Colonic mucosa (tissue), 4 donors: ENCODE results near the gene MDFI. TPM values are rescaled to one million over a fixed set of nuclear protein-coding genes. Genes with fewer than 3 reads are reported as not detected.

Experiments used
- DNase-seq: peaks from one replicate; pipeline ENCODE4 v3.0.0-alpha.2; 2020
- H3K27ac ChIP-seq: fragments of 200-600 bp; one replicate; pipeline ENCODE4 v1.8.0; 2021
- H3K27me3 ChIP-seq: fragments of 200-600 bp; one replicate; pipeline ENCODE4 v1.8.0; 2021
- H3K36me3 ChIP-seq: fragments of 200-600 bp; one replicate; pipeline ENCODE4 v1.8.0; 2021
- H3K4me1 ChIP-seq: fragments of 200-600 bp; one replicate; pipeline ENCODE4 v1.8.0; 2021; ENCODE audit warnings: mild to moderate bottlenecking
- H3K4me3 ChIP-seq: fragments of 200-600 bp; one replicate; pipeline ENCODE4 v1.8.0; 2021
- H3K9ac ChIP-seq, 2 donors: one replicate each; pipeline ENCODE4 v1.7.0; 2013; ENCODE audit warnings: control low read depth in 2 of 2, low read depth in 2 of 2, low read length in 2 of 2
- H3K9me3 ChIP-seq: fragments of 200-600 bp; one replicate; pipeline ENCODE4 v1.8.0; 2021
- CTCF ChIP-seq: fragments of 200-600 bp; IDR thresholded peaks from one replicate; pipeline ENCODE4 v1.8.0; 2022; ENCODE audit warnings: antibody characterized with exemption, mild to moderate bottlenecking
- intact Hi-C: fragments of 100-400 bp; cut with DNase I; formaldehyde crosslinking; loops from one replicate; pipeline ENCODE4 v1.14.1; 2022
- total RNA-seq, 2 donors: library from RNA; stranded (reverse); fragmentation: NEBNext Ultra II Directional in 1 of 2; extraction: Animal tissue kit (Norgen Biotek cat#: 25700) in 1 of 2; gene quantifications; one replicate each; pipeline ENCODE4 v1.2.1, GENCODE V29; 2021
- donor health status: healthy.
- donor health status: DM: no; HTN: no; CAD: no.
- donor health status: DM: no; HTN: no; CAD: no.

The MDFI gene
- total RNA-seq, 2 donors from 2014 or later = 1.1 to 1.9 TPM

- no peaks in the 10 kb centered on the region for H3K27me3 ChIP-seq
- intact Hi-C loops = no loop called here
- no peak for DNase-seq
- H3K9me3 ChIP-seq = no peaks in the 10 kb centered on the region
- no peak overlapping the region for H3K4me3 ChIP-seq
- TF ChIP-seq CTCF = no peak
- no peaks in the 10 kb centered on the region for H3K36me3 ChIP-seq
- H3K27ac ChIP-seq = no peak overlapping the region
- no peaks in the 10 kb centered on the region for H3K4me1 ChIP-seq
- no peak overlapping the region for H3K9ac ChIP-seq
These were observed 12.2 kb upstream of the MDFI start for GRCh38 chr6:41626022-41626421.

- H3K4me1 ChIP-seq = no peaks in the 10 kb centered on the region
- no peak for TF ChIP-seq CTCF
- no peak for DNase-seq
- H3K9ac ChIP-seq = no peak overlapping the region
- no peaks in the 10 kb centered on the region for H3K36me3 ChIP-seq
- H3K27me3 ChIP-seq = no peaks in the 10 kb centered on the region
- H3K9me3 ChIP-seq = no peaks in the 10 kb centered on the region
- intact Hi-C loops = no loop called here
- no peak overlapping the region for H3K27ac ChIP-seq
- no peak overlapping the region for H3K4me3 ChIP-seq
These were observed 11.4 kb upstream of the MDFI start for GRCh38 chr6:41626917-41627316.

- Histone ChIP-seq H3K36me3 (no peaks in the 10 kb centered on the region), H3K9ac (no peak overlapping the region), H3K4me1 (no peaks in the 10 kb centered on the region), H3K27me3 (no peaks in the 10 kb centered on the region), H3K4me3 (no peak overlapping the region), H3K27ac (no peak overlapping the region), H3K9me3 (no peaks in the 10 kb centered on the region)
- intact Hi-C loops = no loop called here
- DNase-seq = no peak
- TF ChIP-seq CTCF = no peak
These were observed 9.1 kb upstream of the MDFI start for GRCh38 chr6:41629128-41629527.

- TF ChIP-seq CTCF = no peak
- intact Hi-C loops = no loop called here
- Histone ChIP-seq H3K4me3 (no peak overlapping the region), H3K36me3 (no peaks in the 10 kb centered on the region), H3K9me3 (no peaks in the 10 kb centered on the region), H3K9ac (no peak overlapping the region), H3K4me1 (no peaks in the 10 kb centered on the region), H3K27ac (no peak overlapping the region), H3K27me3 (no peaks in the 10 kb centered on the region)
- no peak for DNase-seq
These were observed 8.2 kb upstream of the MDFI start for GRCh38 chr6:41630069-41630468.

GRCh38 chr6:41630946-41631345, 7.3 kb upstream of the MDFI start:
- TF ChIP-seq CTCF = no peak
- no peak overlapping the region for H3K9ac ChIP-seq
- no peak overlapping the region for H3K27ac ChIP-seq
- intact Hi-C loops = no loop called here
- H3K27me3 ChIP-seq = no peaks in the 10 kb centered on the region
- H3K9me3 ChIP-seq = no peaks in the 10 kb centered on the region
- no peaks in the 10 kb centered on the region for H3K4me1 ChIP-seq
- DNase-seq = no peak
- H3K4me3 ChIP-seq = no peak overlapping the region
- H3K36me3 ChIP-seq = no peaks in the 10 kb centered on the region
